ENCODE data around the gene TMEM266.

Gene TMEM266

DNA sequence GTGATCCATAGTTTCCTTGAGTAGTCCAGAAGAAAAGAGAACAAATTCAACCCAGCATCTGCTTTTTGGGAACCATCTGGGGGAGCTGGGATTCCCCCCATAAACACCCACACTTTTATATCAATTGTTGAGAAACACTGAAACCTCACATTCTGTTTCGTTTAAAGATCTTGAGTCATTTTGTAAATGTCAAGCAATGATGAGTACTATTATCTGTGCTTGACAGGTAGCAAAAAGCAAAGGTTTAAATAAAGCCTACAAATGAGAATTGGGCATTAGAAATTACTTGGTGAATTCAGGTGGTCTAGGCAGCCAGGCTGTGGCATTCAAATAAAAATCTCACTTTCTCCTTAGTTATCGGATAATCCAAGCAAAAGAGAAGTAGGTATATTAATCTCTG, 75.7 kb downstream of the TMEM266 start:
- DNase-seq = no peak

- DNase-seq = no peak
Observed at GRCh38 chr15:76138436-76138835, 78.7 kb downstream of the TMEM266 start.

DNA sequence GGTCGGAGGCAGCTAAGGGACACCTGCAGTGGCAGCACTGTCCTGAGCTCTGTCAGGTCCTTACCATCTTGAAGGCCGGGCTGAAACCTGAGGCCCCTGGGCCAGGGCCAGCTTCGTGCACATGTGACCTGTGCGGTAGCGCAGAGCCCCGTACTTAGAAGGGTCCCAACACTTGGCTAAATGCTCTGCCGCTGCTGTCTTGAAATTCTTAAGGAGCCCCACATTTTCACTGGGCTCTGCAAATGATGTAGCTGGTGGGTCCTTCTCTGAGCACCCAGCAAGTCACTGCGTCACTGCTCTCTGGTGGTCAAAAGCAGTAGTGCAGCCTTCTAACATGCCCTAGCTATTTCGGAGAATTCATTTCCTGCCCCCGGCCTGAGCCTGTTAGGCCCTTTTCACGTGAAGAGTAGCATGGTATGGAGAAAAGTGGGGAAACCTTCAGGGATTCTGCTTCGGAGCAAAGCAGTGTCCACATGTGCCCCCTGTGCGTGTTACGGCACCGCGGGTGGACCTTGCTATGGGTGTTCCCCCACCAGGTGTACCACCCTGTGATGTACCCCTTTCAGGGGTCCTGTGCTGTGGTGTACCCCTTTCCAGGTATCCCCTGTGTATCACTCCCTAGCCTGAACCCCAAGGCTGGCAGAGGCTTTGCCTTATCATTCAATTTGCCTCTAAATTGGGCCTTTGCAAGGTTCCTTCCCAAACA, 79.7 kb downstream of the TMEM266 start:
- peak; percentile 42 for DNase-seq

GRCh38 chr15:76140074-76140464, 80.3 kb downstream of the TMEM266 start:
- DNase-seq = no peak

DNA sequence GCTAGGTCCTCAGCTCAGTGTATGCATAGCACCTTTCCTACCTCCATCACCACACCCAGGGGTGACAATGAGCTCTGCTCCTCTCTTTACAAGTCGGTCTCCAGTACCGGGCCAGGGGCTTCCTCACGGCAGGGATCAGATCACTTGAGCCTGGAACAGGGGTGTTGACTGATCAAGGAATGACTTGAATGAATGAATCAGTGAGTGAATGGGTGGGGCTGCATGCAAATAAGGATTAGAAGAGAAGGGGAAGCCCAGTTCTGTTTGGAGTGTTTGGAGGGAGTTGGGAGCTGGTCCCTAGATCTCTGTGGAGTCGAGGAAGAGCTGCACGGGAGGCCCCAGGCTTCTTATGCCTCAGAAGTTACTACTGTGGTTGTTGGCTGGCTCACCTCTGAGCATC, 87.0 kb downstream of the TMEM266 start:
- no peak for DNase-seq

- DNase-seq = no peak
Observed at GRCh38 chr15:76147906-76148570, 88.3 kb downstream of the TMEM266 start.

DNA sequence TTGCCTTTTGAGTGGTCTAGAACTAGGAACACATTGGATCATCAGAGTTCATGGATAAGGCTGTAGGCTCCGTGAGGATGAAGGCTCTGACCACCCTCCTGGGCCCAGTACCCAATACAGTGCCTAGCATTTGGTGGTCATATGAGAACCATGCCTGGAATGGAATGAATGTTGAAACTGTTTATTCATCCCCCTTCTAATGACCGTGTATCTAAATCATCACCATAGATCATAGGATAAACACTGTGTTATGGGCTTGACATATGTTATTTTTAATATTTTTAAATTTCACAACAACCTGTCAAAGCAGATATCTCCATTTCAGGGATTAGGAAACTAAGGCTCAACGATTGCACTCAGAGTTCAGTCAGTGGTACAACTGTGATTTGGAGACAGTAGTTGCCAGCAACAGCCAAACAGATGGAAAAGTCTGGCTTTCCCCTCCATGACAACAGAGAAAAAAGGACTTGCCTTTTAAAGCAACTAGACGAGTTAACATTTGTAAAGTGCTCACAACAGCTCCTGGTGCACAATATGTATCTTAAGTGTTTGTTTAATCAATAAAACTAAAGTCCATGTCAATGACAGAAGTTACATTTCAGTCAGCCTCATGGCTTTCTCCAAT, 89.6 kb downstream of the TMEM266 start:
- DNase-seq = no peak

DNA sequence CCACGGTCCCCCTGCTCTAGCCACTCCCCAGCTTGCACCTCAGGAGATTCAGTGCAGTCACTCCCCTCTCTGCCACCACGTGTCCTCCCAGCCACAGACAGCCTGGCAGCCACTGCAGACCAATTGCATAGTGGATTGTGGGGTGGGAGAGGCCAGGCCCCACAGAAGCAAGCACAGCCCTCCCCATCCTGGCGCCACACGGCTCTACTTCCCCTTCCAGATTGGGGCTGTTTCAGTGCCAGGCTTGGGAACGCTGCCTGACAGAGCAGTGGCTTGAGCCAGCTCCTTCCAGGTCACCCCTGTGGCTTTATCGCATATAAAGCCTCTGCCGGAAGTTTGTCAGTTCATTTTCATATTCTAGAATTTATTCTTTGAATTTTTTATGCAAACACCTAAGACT, 90.7 kb downstream of the TMEM266 start:
- DNase-seq = no peak

GRCh38 chr15:76150971-76151598, 91.3 kb downstream of the TMEM266 start:
- DNase-seq = peak; percentile 27

DNA sequence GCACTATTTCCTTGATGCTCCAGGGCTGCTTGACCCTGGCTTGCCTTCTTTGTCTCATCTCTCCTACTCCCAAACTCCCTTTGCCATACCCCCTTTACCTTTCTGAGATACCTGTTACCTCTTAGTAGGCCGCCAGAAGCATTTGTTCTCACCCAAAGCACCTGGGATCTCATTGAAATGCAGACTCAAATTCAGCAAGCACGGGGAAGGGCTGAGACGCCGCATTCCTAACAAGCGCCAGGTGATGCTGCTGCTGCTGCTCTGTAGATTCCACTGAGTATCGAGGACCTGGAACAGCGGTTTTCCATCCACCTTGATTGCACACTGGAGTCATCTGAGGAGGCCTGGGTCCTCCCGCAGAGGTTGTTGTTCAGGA, 91.8 kb downstream of the TMEM266 start:
- no peak for DNase-seq

- no peak for DNase-seq
Observed at GRCh38 chr15:76152197-76152596, 92.4 kb downstream of the TMEM266 start.

DNA sequence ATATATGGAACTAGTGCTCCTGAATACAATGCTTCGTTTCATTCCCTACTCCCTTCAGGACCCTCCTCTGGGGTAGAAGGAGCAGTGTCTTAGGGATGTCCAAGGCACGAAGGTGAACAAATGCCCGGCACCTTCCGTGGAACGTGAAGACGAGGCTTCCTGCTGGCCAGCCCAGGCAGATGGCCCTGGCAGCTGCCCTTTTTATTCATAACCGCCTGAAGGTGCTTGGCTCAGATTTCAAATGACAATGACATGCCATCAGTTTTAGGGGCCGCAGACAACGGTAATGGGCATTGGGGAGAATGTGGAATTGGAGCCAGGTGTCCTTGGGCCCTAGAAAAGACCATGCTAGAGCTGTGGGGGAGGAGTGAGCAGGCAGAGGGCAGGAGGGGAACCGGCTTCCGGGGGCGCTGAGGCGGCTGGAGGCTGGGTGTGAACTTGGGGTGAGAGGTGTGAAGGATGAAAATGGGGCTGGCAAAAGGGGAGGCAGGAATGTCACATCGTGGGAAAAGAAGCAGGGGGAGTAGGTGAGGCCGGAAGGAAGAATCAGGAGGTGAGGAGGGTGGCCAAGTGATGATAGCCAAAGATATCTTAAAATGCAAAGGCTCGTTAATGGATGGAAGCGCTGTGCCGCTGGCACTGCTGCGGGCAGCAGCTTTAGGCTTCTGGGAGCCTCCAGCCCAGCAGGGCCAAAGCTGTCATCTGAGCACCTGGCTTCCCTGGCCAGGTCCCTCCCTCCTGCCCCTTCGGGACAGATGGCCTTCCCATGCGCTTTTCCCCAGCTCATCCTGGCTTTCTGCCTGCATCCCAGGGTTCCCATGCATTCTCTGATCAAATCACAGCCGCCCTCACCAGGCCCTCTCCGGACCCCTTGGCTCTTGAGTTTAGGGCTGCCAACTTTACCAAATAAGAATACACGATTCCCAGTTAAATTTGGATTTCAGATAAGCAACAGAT, 93.7 kb downstream of the TMEM266 start:
- no peak for DNase-seq

DNA sequence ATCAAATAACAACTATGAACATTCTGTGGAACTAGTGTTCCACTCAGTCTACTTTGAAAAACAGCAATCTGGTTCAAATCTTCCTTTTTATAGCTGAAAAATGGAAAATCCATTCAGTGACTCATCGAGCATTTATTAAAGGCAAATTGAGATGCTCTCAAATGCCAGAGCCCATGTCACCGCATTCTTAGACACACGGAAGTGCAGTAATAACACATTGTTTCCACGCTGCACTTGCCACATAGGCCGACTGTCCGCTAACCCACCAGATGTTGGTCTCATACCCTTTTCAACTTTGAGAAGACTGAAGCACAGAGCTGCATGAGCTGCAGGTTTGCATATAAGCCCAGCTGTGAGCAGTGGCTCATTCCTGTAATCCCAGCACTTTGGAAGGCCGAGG, 95.9 kb downstream of the TMEM266 start:
- DNase-seq = no peak

DNA sequence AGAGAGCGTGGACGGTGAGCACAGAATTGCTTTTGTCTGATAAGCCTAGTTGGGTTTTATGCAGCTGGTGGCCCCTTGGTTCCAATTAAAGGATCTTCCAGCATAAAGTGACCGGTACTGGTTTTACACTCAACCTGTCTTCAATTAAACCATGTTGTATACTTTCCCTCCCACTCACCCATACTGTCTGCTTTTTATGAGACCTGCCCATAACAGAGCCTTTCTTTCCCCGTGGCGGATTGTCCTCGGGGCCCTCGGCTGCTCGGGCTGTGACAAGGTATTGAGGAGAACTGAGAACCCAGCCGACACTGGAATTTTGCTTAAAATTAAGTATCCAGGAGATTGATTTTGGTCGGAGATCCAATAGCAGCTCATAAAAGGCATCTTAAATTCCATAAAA, 98.4 kb downstream of the TMEM266 start:
- no peak for DNase-seq

DNA sequence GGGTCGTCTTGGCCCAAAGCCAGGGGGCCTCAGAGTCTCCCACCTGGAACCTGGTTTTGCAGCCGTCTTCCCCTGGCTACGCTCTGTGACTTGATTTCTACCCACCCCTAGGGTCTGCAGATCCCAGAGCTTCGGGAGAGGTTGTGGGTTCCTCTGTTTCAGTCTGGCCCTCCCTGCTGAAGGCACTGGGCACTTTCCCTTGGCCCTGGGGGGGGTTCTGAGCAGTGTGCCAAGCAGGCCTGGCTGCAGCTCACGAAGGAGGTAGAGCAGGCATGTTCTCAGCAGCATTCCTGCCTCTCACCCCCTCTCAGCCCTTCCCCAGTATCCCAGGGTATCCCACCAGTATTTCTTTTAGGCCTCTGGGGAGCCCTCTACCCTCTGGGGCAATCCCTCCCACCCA, 99.0 kb downstream of the TMEM266 start:
- no peak for DNase-seq

DNA sequence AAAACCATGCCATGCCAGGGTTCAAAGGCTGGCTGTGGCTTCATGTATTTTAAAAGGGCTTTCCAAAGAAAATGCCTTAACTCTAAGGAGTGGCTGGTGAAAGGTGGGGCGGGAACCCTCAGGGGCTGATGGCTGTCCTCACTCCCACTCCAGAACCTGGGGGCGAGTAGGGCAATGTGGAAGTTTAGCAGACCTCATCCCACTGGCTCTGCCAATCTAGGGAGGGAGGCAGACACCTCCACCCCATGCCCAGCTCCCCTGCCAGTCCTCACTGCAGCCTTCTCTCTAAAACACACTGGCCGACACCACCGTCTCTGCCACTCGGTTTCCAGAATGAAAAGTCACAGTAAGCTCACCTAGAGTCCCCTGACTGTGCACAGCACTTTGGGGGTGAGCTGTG, 99.5 kb downstream of the TMEM266 start:
- DNase-seq = no peak

GRCh38 chr15:76160426-76161152, 100.8 kb downstream of the TMEM266 start:
- DNase-seq = no peak

GRCh38 chr15:76161153-76162035, 101.6 kb downstream of the TMEM266 start:
- DNase-seq = no peak

GRCh38 chr15:76162036-76162398, 102.2 kb downstream of the TMEM266 start:
- no peak for DNase-seq

GRCh38 chr15:76162784-76163456, 103.1 kb downstream of the TMEM266 start:
- DNase-seq = no peak
